H1 (cell line): ENCODE results near the gene CELF2. TPM values are rescaled to one million over a fixed set of nuclear protein-coding genes. Genes with fewer than 3 reads are reported as not detected.

Experiments used
- CTCF ChIA-PET: fragments of 300-600 bp; sonication (Branson Sonifier 250); formaldehyde crosslinking; loops from one replicate; lab custom pipeline; 2021; ENCODE audit not compliant: partially characterized antibody; lab: Charles Lee
- POLR2A ChIA-PET: fragments of 300-600 bp; sonication (Branson Sonifier 250); formaldehyde crosslinking; loops from one replicate; lab custom pipeline; 2021; ENCODE audit warnings: inconsistent platforms; ENCODE audit not compliant: partially characterized antibody; lab: Charles Lee
- DNase-seq, 2 experiments: peaks; one replicate each; pipeline versions ENCODE4 v3.0.0 to v3.0.0-alpha.2; 2010 to 2022; ENCODE audit warnings: low spot score in 2 of 2, low read depth in 1 of 2, mixed read lengths in 1 of 2
- FAIRE-seq: peaks from 2 replicates; lab custom pipeline; 2011; peaks lifted over from hg19 to GRCh38; lab: Jason Lieb, UNC
- H2AFZ ChIP-seq: 2 replicates; pipeline ENCODE4 v1.8.1; 2012; ENCODE audit warnings: low read length, inconsistent platforms
- H2AK5ac ChIP-seq: 2 replicates; pipeline ENCODE4 v1.6.1; 2013; ENCODE audit warnings: low read depth, low read length
- H2BK120ac ChIP-seq: replicated peaks from 2 replicates; pipeline ENCODE3; 2013; ENCODE audit warnings: low read depth, low read length, inconsistent platforms
- H2BK12ac ChIP-seq: 2 replicates; pipeline ENCODE4 v1.6.1; 2013; ENCODE audit warnings: low read depth, low read length
- H2BK15ac ChIP-seq: 2 replicates; pipeline ENCODE4 v1.6.1; 2013; ENCODE audit warnings: low read length
- H2BK20ac ChIP-seq: 2 replicates; pipeline ENCODE4 v1.6.1; 2013; ENCODE audit warnings: low read length
- H2BK5ac ChIP-seq: 2 replicates; pipeline ENCODE4 v1.6.1; 2013; ENCODE audit warnings: low read depth, low read length
- H3K14ac ChIP-seq: 2 replicates; pipeline ENCODE4 v1.6.1; 2013; ENCODE audit warnings: inconsistent platforms; ENCODE audit not compliant: insufficient read length
- H3K18ac ChIP-seq: 2 replicates; pipeline ENCODE4 v1.6.1; 2013; ENCODE audit warnings: low read length; ENCODE audit errors: extremely low read depth
- H3K23ac ChIP-seq: 2 replicates; pipeline ENCODE4 v1.6.1; 2013; ENCODE audit warnings: inconsistent platforms; ENCODE audit not compliant: insufficient read length
- H3K23me2 ChIP-seq: 2 replicates; pipeline ENCODE4 v1.6.1; 2013; ENCODE audit warnings: low read depth, low read length
- H3K27ac ChIP-seq: 2 replicates; pipeline ENCODE4 v1.6.1; 2011; ENCODE audit warnings: low read depth, low read length, inconsistent platforms
- H3K27me3 ChIP-seq, 4 experiments: replicated peaks in 1 of 4; 1 replicate in 1 of 4; 2 replicates in 3 of 4; pipeline versions ENCODE4 v1.6.1 to v1.8.1; 2011 to 2013; ENCODE audit warnings: low read length in 3 of 4, mild to moderate bottlenecking in 3 of 4, inconsistent platforms in 2 of 4, mixed read lengths in 2 of 4, moderate library complexity in 1 of 4; ENCODE audit not compliant: control insufficient read depth in 3 of 4, insufficient read depth in 3 of 4; ENCODE audit errors: extremely low read depth in 1 of 4
- H3K36me3 ChIP-seq, 4 experiments: 2 replicates each; pipeline versions ENCODE4 v1.6.1 to v1.8.1; 2011 to 2013; ENCODE audit warnings: mild to moderate bottlenecking in 4 of 4, low read length in 3 of 4, moderate library complexity in 2 of 4, control low read depth in 1 of 4, inconsistent platforms in 1 of 4; ENCODE audit not compliant: insufficient read depth in 4 of 4, control insufficient read depth in 2 of 4
- H3K4ac ChIP-seq: replicated peaks from 2 replicates; pipeline ENCODE3; 2013; ENCODE audit warnings: low read length, low read depth, mixed read lengths, inconsistent platforms; ENCODE audit not compliant: insufficient read length
- H3K4me1 ChIP-seq, 4 experiments: replicated peaks in 1 of 4; 1 replicate in 1 of 4; 2 replicates in 3 of 4; pipeline versions ENCODE4 v1.6.1 to v1.8.1; 2011 to 2013; ENCODE audit warnings: low read length in 3 of 4, inconsistent platforms in 2 of 4, mixed read lengths in 1 of 4; ENCODE audit not compliant: insufficient read depth in 4 of 4, control insufficient read depth in 3 of 4
- H3K4me2 ChIP-seq, 2 experiments: 2 replicates each; pipeline versions ENCODE4 v1.6.1 to v1.8.1; 2011 to 2013; ENCODE audit warnings: low read depth in 2 of 2, low read length in 2 of 2, control low read depth in 1 of 2, inconsistent platforms in 1 of 2, mild to moderate bottlenecking in 1 of 2; ENCODE audit not compliant: insufficient read depth in 1 of 2
- H3K4me3 ChIP-seq, 4 experiments: fragments of 200-600, 300-600 bp in 1 of 4; sonication (generic), shearing (Covaris generic), sonication (Bioruptor Twin) in 1 of 4; 2 replicates each; pipeline versions ENCODE4 v1.5.1 to v1.8.1; 2011 to 2016; ENCODE audit warnings: low read length in 4 of 4, low read depth in 3 of 4, control low read depth in 2 of 4, inconsistent platforms in 2 of 4, mild to moderate bottlenecking in 2 of 4, mixed read lengths in 1 of 4, moderate library complexity in 1 of 4; ENCODE audit not compliant: insufficient read depth in 2 of 4; ENCODE audit errors: extremely low read depth in 1 of 4
- H3K56ac ChIP-seq: replicated peaks from 2 replicates; pipeline ENCODE3; 2013; ENCODE audit warnings: low read depth, mild to moderate bottlenecking, mixed read lengths, low read length, inconsistent platforms; ENCODE audit not compliant: insufficient read length
- H3K79me1 ChIP-seq: 2 replicates; pipeline ENCODE4 v1.6.1; 2013; ENCODE audit warnings: low read depth, low read length, control low read depth
- H3K79me2 ChIP-seq, 2 experiments: 2 replicates each; pipeline versions ENCODE4 v1.6.1 to v1.8.1; 2012 to 2013; ENCODE audit warnings: low read length in 2 of 2, mild to moderate bottlenecking in 2 of 2, inconsistent platforms in 1 of 2; ENCODE audit not compliant: insufficient read depth in 2 of 2, control insufficient read depth in 1 of 2
- H3K9ac ChIP-seq, 4 experiments: replicated peaks in 1 of 4; 1 replicate in 1 of 4; 2 replicates in 3 of 4; pipeline versions ENCODE4 v1.6.1 to v1.8.1; 2011 to 2013; ENCODE audit warnings: low read depth in 3 of 4, low read length in 3 of 4, control low read depth in 2 of 4, mild to moderate bottlenecking in 2 of 4, moderate library complexity in 2 of 4, inconsistent platforms in 1 of 4; ENCODE audit errors: extremely low read depth in 1 of 4
- H3K9me3 ChIP-seq, 2 experiments: 2 replicates each; pipeline versions ENCODE4 v1.6.1 to v1.8.1; 2012 to 2013; ENCODE audit warnings: mild to moderate bottlenecking in 2 of 2, moderate library complexity in 2 of 2, control low read depth in 1 of 2, inconsistent platforms in 1 of 2, low read depth in 1 of 2, low read length in 1 of 2, mixed read lengths in 1 of 2; ENCODE audit not compliant: insufficient read depth in 2 of 2
- H4K20me1 ChIP-seq, 2 experiments: replicated peaks in 1 of 2; 2 replicates each; pipeline versions ENCODE3 to v1.8.1; 2011 to 2013; ENCODE audit warnings: inconsistent platforms in 2 of 2, low read length in 2 of 2, mild to moderate bottlenecking in 1 of 2; ENCODE audit not compliant: insufficient read depth in 2 of 2, control insufficient read depth in 1 of 2
- H4K5ac ChIP-seq: 2 replicates; pipeline ENCODE4 v1.6.1; 2013; ENCODE audit warnings: low read length, low read depth, mixed read lengths, inconsistent platforms; ENCODE audit not compliant: insufficient read length
- H4K8ac ChIP-seq: 2 replicates; pipeline ENCODE4 v1.8.0; 2013; ENCODE audit warnings: mild to moderate bottlenecking, moderate library complexity, low read length, inconsistent platforms; ENCODE audit not compliant: insufficient read depth; ENCODE audit errors: extremely low read depth
- H4K91ac ChIP-seq: replicated peaks from 2 replicates; pipeline ENCODE3; 2013; ENCODE audit warnings: low read length, mixed read lengths, inconsistent platforms; ENCODE audit not compliant: insufficient read length
- EP300 ChIP-seq, 2 experiments: IDR thresholded peaks; 1 replicate in 1 of 2; 2 replicates in 1 of 2; pipeline ENCODE4 v1.6.1; 2011 to 2012; ENCODE audit warnings: low read depth in 2 of 2, low read length in 2 of 2, mild to moderate bottlenecking in 2 of 2, borderline replicate concordance in 1 of 2, inconsistent platforms in 1 of 2, moderate library complexity in 1 of 2
- EZH2 ChIP-seq: fragments of 200-600 bp; sonication (generic); IDR thresholded peaks from 2 replicates; pipeline ENCODE4 v1.7.1; 2012; ENCODE audit warnings: low read depth, mild to moderate bottlenecking, moderate library complexity, low read length, inconsistent platforms; ENCODE audit not compliant: severe bottlenecking
- GTF2F1 ChIP-seq: IDR thresholded peaks from 2 replicates; pipeline ENCODE4 v1.6.1; 2012; ENCODE audit warnings: low read depth, low read length, improper control_type of control experiment, borderline replicate concordance
- POLR2A ChIP-seq, 2 experiments: IDR thresholded peaks; 1 replicate in 1 of 2; 2 replicates in 1 of 2; pipeline ENCODE4 v1.6.1; 2011; ENCODE audit warnings: low read depth in 2 of 2, low read length in 2 of 2, mild to moderate bottlenecking in 2 of 2; ENCODE audit errors: control extremely low read depth in 1 of 2
- RFX5 ChIP-seq: IDR thresholded peaks from 2 replicates; pipeline ENCODE4 v1.6.1; 2011; ENCODE audit warnings: low read depth, low read length, improper control_type of control experiment, borderline replicate concordance
- SP4 ChIP-seq: IDR thresholded peaks from 2 replicates; pipeline ENCODE4 v1.6.1; 2012; ENCODE audit warnings: low read length, inconsistent platforms
- TAF1 ChIP-seq: IDR thresholded peaks from 2 replicates; pipeline ENCODE4 v1.6.1; 2011; ENCODE audit warnings: mild to moderate bottlenecking, low read depth, low read length
- TBP ChIP-seq: IDR thresholded peaks from 2 replicates; pipeline ENCODE4 v1.6.1; 2011; ENCODE audit warnings: low read depth, low read length, improper control_type of control experiment
- YY1 ChIP-seq: IDR thresholded peaks from 2 replicates; pipeline ENCODE4 v1.6.1; 2011; ENCODE audit warnings: low read depth, mild to moderate bottlenecking, low read length
- WGBS, 2 experiments: shearing (Covaris generic) in 1 of 2; methylation state at CpG; one replicate each; pipeline versions ENCODE4 v1.1.6 to v1.1.7; 2013 to 2015; ENCODE audit warnings: low lambda C conversion rate in 2 of 2, mixed read lengths in 2 of 2, inconsistent platforms in 1 of 2, low coverage in 1 of 2, missing lambda C conversion rate in 1 of 2; ENCODE audit not compliant: insufficient replicate concordance in 2 of 2, insufficient coverage in 1 of 2, insufficient read length in 1 of 2; ENCODE audit errors: extremely low coverage in 1 of 2, missing lambda C conversion rate in 1 of 2; 5-methylcytosine and 5-hydroxymethylcytosine counted together
- polyA plus RNA-seq, 7 experiments: library from polyadenylated mRNA; depleted of rRNA in 3 of 7; stranded (reverse) in 5 of 7; unstranded in 2 of 7; fragments of >200 nt in 5 of 7; fragments of 200-250 nt in 2 of 7; gene quantifications; 1 replicate in 5 of 7; 2 replicates in 1 of 7; 4 replicates in 1 of 7; pipeline versions ENCODE4 v1.2.1 to v1.2.3, GENCODE V29; 2011 to 2013; ENCODE audit warnings: missing spikeins in 2 of 7, mixed read lengths in 2 of 7
- total RNA-seq: library from RNA; stranded (reverse); fragmentation: NEBNext Ultra II Directional; extraction: Animal tissue kit (Norgen Biotek cat#: 25700); gene quantifications from 2 replicates; pipeline ENCODE4 v1.2.1, GENCODE V29; 2021

Gene CELF2
- total and polyA plus RNA-seq, 2 of the 8 experiments (the other 6 are each of a cell fraction or from before 2014, with no cell fraction given) = 18.3 to 22.7 TPM

DNA sequence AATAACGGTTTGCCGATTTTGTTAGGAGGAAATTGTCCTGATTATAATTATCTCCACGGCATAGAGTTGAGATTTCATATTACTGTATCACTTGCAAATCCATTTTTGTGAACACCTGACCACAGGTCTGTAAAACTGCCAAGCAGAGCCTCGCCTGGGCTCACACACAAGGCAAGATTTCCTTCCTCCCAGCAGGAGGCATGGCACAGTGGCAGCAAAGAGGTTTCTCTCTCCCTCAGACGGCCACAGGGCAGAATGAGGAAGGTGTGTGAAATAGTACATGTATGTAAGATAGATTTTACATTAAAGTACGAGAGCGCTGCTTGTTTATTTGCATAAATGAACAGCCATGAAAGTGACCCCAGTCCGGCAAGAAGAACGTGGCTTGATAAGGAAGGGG lies 130.1 kb downstream of the CELF2 start:
- no peak overlapping the region for H4K5ac ChIP-seq
- 71% methylated on average over 9 of the region's 9 CpGs; no CpG with 5 or more reads in 1 of the 2 experiments for WGBS, 2 experiments

More for the DNA sequence above, 130.1 kb downstream of the CELF2 start:
- no peak overlapping the region for H2BK20ac ChIP-seq
- H3K4me2 ChIP-seq = no peak overlapping the region
- no peak for DNase-seq
- H4K20me1 ChIP-seq = no peaks in the 10 kb centered on the region
- 0 out of 2 replicates have a peak overlapping the region, but pooled peaks have one; percentile 71 for H2AK5ac ChIP-seq
- no peaks in the 10 kb centered on the region for H3K36me3 ChIP-seq
- H2BK5ac ChIP-seq = no peak overlapping the region
- H3K14ac ChIP-seq = no peak overlapping the region
- no peak overlapping the region for H3K23ac ChIP-seq
- H3K9me3 ChIP-seq = no peaks in the 10 kb centered on the region
- H3K23me2 ChIP-seq = no peaks in the 10 kb centered on the region
- H4K91ac ChIP-seq = no peak overlapping the region
- no peak overlapping the region for H2AFZ ChIP-seq
- H2BK120ac ChIP-seq = no peak overlapping the region
- ChIA-PET CTCF (no interaction called here), POLR2A (no interaction called here)
- TF ChIP-seq TBP (no peak), YY1 (no peak), EP300 (IDR thresholded peaks at IDR 0.05; ENCODE audit: borderline replicate concordance in 1 of 2, low read depth in 2 of 2, low read length in 2 of 2) (no peak), RFX5 (no peak), TAF1 (no peak), GTF2F1 (no peak), EZH2 (no peak), SP4 (no peak), POLR2A (IDR thresholded peaks at IDR 0.05; ENCODE audit: control extremely low read depth in 1 of 2, low read depth in 2 of 2, low read length in 2 of 2) (no peak)
- H3K27ac ChIP-seq = no peak overlapping the region
- no peak overlapping the region for H3K56ac ChIP-seq
- FAIRE-seq = peak; percentile 50
- no peaks in the 10 kb centered on the region for H3K27me3 ChIP-seq
- H3K4me1 ChIP-seq = peaks cover 0 to 27% (median 20%) of the 10 kb centered on the region in 4 experiments; a peak in 5 of 7 replicates
- no peak overlapping the region for H2BK12ac ChIP-seq
- H3K9ac ChIP-seq = no peak overlapping the region
- no peak overlapping the region for H3K4ac ChIP-seq
- no peak overlapping the region for H3K4me3 ChIP-seq
- no peak overlapping the region for H2BK15ac ChIP-seq
- H3K18ac ChIP-seq = no peak overlapping the region
- no peak overlapping the region for H4K8ac ChIP-seq
- H3K79me2 ChIP-seq = no peaks in the 10 kb centered on the region
- H3K79me1 ChIP-seq = no peaks in the 10 kb centered on the region; the same call in 1 of the 2 replicates
